HG02798 (cell line): ENCODE data around the gene SMIM23.
"Not testable (repeated sequence)": the region's sequence is repeated elsewhere in the genome, so short reads cannot be mapped to it uniquely, and the experiment has no call there.

Source experiments
- ATAC-seq: cut with Tn5 transposase; IDR thresholded peaks from one replicate; pipeline ENCODE4 v1.9.1; 2021; ENCODE audit warnings: mild to moderate bottlenecking; ENCODE audit not compliant: unreplicated experiment, poor library complexity

Gene SMIM23

DNA sequence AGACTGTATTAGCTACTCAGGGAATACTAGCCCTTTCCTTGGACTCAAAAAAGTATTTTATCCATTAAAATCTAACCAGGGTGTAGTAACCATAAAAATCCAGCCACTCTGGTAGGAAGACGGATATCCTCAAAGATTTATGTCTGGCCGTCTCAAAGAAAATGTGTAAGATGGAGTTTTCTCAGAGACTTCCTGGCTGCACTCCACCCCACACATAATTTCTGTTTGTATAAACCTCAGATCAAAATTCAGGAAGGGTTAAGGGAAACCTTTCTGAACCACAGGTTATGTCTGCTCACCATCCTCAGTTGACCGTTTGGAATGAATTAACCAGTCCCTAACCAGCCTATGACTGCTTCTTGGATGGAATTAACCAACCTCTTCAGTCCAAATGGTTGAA, 13.8 kb upstream of the SMIM23 start:
- no peak for ATAC-seq

DNA sequence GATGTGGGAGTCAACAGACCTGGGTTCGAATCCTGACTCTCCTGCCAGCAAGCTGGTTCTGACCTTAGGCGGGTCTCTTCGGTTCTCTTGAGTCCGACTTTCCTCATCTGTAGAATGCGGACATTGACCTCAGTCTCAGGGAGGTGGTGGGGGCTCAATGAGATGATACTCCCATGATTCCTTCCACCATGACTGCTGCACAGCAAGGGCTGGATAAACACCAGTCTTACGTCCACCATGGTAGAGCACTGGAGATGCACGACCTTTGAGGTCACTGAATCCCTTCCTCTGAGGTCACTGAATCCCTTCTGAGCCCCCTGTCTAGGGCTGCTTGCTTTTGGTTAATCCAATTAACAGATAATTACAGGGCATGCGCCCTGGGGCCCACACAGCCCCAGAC, 12.5 kb upstream of the SMIM23 start:
- ATAC-seq: no peak

GRCh38 chr5:171774418-171774817, 11.2 kb upstream of the SMIM23 start:
- ATAC-seq: no peak

GRCh38 chr5:171776213-171776612, 9.4 kb upstream of the SMIM23 start:
- ATAC-seq: no peak

- ATAC-seq: no peak
Observed at GRCh38 chr5:171776770-171777759, 8.6 kb upstream of the SMIM23 start.

DNA sequence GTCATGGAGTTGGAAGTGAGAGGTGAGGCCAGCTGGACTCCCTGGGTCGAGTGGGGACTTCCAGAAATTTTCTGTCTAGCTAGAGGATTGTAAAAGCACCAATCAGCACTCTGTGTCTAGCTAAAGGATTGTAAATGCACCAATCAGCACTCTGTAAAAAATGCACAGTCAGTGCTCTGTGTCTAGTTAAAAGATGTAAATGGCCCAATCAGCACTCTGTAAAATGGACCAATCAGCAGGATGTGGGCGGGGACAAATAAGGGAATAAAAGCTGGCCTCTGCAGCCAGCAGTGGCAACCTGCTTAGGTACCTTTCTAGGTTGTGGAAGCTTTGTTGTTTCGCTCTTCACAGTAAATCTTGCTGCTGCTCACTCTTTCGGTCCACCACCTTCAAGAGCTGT, 3.9 kb upstream of the SMIM23 start:
- ATAC-seq: not testable (repeated sequence)

- ATAC-seq: no peak
Observed at GRCh38 chr5:171782332-171782966, 3.2 kb upstream of the SMIM23 start.

DNA sequence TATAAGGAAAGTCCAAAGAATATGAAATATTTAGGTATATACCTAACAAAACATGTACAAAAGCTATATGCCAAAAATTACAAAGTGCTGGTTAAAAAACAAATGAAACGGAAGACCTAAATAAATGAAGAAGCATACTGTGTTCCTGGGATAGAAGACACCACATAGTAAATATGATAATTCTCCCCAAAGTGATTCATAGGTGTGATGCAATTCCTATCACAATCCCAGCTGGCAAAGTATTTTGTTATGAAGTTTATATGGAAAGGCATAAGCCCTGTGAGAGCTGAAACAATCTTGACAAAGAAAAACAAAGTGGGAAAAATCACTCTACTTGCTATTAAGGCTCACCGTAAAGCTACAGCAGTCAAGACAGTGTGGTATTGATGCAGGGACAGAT, 2.6 kb upstream of the SMIM23 start:
- ATAC-seq: no peak

DNA sequence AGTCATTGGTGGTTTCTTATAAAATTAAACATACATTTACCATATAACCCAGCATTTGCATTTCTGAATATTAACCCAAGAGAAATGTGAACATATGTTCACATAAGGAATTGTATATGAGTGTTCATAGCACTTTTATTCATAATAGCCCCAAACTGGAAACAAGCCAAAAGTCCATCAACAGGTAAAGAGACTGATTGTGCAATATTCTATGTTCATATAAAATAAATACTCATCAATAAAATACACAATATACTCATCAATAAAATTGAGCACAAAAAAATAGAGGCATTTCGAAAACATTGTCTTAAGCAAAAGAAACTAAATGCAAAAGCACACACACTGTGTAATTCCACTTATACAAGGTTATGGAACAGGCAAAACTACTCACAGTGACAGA, 3.7 kb downstream of the SMIM23 start:
- no peak for ATAC-seq

GRCh38 chr5:171790408-171790807, 4.8 kb downstream of the SMIM23 start:
- no peak for ATAC-seq

GRCh38 chr5:171794470-171794960, 8.9 kb downstream of the SMIM23 start:
- ATAC-seq: no peak

DNA sequence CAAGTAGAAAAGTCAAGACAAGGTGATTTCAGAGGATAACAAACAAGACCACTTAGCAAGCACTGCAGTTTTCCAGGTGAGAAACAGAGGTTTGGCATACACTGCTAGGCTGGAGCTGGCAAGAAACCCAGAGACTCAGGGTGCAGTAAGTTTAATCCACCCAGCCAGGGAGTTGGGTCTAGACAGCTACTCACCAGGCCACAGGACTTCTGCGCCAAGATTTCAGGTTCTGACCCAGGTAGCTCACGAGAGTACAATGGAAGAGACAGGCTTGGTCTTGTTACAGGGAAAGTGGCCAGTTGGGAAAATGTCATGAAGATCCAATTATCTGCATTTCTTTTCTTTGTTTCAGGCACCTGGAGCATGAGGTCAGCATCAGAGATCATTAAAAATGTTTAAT, 9.8 kb downstream of the SMIM23 start:
- no peak for ATAC-seq

- ATAC-seq: no peak
Observed at GRCh38 chr5:171796436-171796835, 10.8 kb downstream of the SMIM23 start.

- ATAC-seq: no peak
Observed at GRCh38 chr5:171797543-171797942, 11.9 kb downstream of the SMIM23 start.

- ATAC-seq: no peak
Observed at GRCh38 chr5:171798418-171798817, 12.8 kb downstream of the SMIM23 start.

DNA sequence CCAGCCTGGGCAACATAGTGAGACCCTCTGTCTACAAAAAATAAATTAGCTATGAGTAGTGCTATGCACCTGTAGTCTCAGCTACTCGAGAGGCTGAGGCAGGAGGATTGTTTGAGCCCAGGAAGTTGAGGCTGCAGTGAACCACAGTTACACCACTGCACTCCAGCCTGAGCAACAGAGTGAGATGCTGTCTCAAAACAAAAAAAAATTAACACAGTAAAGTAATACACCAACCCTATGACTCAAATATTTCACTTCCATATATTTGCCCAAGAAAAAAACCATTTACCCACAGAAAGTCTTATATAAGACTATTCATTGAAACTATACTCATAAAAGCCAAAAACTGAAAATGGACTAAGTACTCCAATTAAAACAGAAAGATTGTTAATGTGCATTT, 16.2 kb downstream of the SMIM23 start:
- ATAC-seq: no peak

GRCh38 chr5:171805746-171806145, 20.1 kb downstream of the SMIM23 start:
- no peak for ATAC-seq

- no peak for ATAC-seq
Observed at GRCh38 chr5:171806976-171807747, 21.5 kb downstream of the SMIM23 start.

- ATAC-seq: no peak
Observed at GRCh38 chr5:171808453-171808852, 22.8 kb downstream of the SMIM23 start.

DNA sequence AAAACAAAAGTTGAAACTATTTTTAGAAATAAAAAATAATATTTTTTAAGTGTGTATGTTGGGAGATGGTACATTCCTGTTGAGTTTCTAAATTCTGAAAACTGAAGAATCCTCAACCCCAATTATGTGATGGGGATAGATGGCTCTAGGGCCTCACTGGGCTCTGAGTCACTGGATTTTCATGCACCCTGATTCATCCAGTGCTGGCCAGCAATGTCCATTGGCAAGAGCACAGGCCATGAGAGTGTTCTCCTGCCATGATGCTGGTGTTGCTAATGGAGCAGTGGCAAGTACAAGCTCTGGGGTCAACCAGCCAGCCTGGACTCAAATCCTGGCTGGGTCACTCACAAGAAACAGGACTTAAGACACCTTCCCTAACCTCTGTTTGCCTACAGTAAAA, 23.3 kb downstream of the SMIM23 start:
- no peak for ATAC-seq

DNA sequence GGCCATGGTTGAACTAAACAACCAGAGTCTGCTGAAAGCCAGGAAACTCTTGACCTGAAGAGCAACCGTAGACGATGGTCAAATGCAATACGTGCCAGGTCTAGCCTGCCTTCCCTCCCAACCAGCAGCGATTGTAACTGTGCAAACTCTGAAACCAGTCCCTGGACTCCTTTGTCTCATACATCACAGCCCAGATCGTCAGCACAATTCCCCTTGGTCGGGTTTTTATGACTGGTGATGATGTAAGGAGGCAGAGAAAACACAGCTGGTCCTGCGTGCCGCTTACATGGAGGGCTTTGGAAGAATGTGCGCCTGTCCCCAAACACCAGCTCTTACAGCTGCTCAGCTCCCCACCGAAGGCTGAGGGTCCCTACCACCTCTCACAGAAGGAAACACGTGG, 24.6 kb downstream of the SMIM23 start:
- no peak for ATAC-seq
